PFSK-1 (cell line): ENCODE measurements around the gene EXOC1.

Experiments used
- POLR2AphosphoS5 ChIP-seq: IDR thresholded peaks from 2 replicates; pipeline ENCODE4 v1.6.1; 2012; ENCODE audit warnings: low read depth, mild to moderate bottlenecking, control low read depth, low read length, moderate library complexity
- SIN3A ChIP-seq: IDR thresholded peaks from 2 replicates; pipeline ENCODE4 v1.6.1; 2012; ENCODE audit warnings: mild to moderate bottlenecking, low read length, moderate library complexity, borderline replicate concordance; ENCODE audit not compliant: insufficient read depth
- TAF1 ChIP-seq: IDR thresholded peaks from 2 replicates; pipeline ENCODE4 v1.6.1; 2012; ENCODE audit warnings: low read length, control low read depth, borderline replicate concordance; ENCODE audit not compliant: insufficient read depth

DNA sequence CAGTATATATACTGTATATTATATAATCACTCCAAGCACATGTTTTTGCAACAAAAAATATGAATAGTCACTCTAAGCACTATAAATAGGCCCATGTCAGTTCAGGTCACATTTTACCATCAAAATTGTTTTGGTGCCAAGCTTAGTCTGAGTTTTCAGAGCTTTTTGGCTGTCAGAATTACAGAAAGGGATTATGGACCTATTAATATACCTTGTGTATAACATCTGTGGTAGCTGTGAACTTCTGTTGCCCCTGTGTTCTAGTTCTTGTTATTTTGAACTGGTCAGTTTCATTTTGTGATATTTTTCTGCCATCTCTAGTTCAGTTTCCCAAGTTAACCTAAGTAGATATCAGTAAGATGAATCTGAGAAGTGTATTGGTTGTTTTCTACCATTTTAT lies 22.9 kb downstream of the EXOC1 start:
- TF ChIP-seq TAF1 (no peak), SIN3A (no peak), POLR2AphosphoS5 (no peak)
